ENCODE measurements around the gene CDC42BPA.

DNA sequence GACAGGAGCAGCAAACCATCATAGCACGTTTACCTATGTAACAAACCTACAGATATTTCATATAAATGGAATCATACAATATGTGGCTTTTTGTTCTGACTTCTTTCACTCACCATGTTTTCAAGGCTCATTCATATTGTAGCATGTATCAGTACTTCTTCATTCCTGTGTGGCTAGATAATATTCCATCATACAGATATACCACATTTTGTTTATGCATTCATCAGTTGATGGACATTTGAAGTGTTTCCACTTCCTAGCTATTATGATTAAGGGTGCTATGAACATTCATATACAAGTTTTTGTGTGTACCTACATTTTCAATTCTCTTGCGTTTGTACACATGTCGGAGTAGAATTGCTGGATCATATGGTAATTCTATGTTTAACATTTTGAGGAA lies 90.1 kb downstream of the CDC42BPA start:
- TF ChIP-seq FOXM1 (IDR thresholded peaks at IDR 0.05; ENCODE audit: borderline replicate concordance), result no peak
- TF ChIP-seq BHLHE40 (IDR thresholded peaks at IDR 0.05; ENCODE audit: borderline replicate concordance), result no peak
- no peak for TF ChIP-seq TARDBP (IDR thresholded peaks at IDR 0.05)
- TF ChIP-seq SP1 (IDR thresholded peaks at IDR 0.05), result no peak
- TF ChIP-seq FOXA1 (IDR thresholded peaks at IDR 0.05), result no peak
- no peak for TF ChIP-seq ARNT (IDR thresholded peaks at IDR 0.05)
